SK-N-DZ (cell line): ENCODE data around the gene JARID2.
"Not testable (repeated sequence)": the region's sequence is repeated elsewhere in the genome, so short reads cannot be mapped to it uniquely, and the experiment has no call there.

Experiments used
- DNase-seq: peaks from one replicate; pipeline ENCODE4 v3.0.0-alpha.2; 2015; ENCODE audit warnings: low spot score

JARID2 gene

GRCh38 chr6:15536198-15536955, 290.5 kb downstream of the JARID2 start:
- DNase-seq: no peak

GRCh38 chr6:15538106-15538505, 292.2 kb downstream of the JARID2 start:
- no peak for DNase-seq

- DNase-seq: no peak
These were observed 293.1 kb downstream of the JARID2 start for GRCh38 chr6:15538766-15539495.

- no peak for DNase-seq
These were observed 293.9 kb downstream of the JARID2 start for GRCh38 chr6:15539722-15540270.

- DNase-seq: not testable (repeated sequence)
These were observed 297.6 kb downstream of the JARID2 start for GRCh38 chr6:15543332-15543917.

GRCh38 chr6:15544321-15544900, 298.5 kb downstream of the JARID2 start:
- no peak for DNase-seq

- no peak for DNase-seq
These were observed 300.7 kb downstream of the JARID2 start for GRCh38 chr6:15546591-15546990.

- DNase-seq: no peak
These were observed 301.5 kb downstream of the JARID2 start for GRCh38 chr6:15547400-15547799.

- DNase-seq: no peak
These were observed 303.5 kb downstream of the JARID2 start for GRCh38 chr6:15549371-15549770.

GRCh38 chr6:15550546-15551123, 304.8 kb downstream of the JARID2 start:
- DNase-seq: no peak

- DNase-seq: no peak
These were observed 305.4 kb downstream of the JARID2 start for GRCh38 chr6:15551262-15551661.

GRCh38 chr6:15551798-15552197, 305.9 kb downstream of the JARID2 start:
- peak; percentile 34 for DNase-seq

GRCh38 chr6:15553031-15553430, 307.2 kb downstream of the JARID2 start:
- no peak for DNase-seq

- no peak for DNase-seq
These were observed 307.9 kb downstream of the JARID2 start for GRCh38 chr6:15553736-15554294.

- DNase-seq: no peak
These were observed 308.8 kb downstream of the JARID2 start for GRCh38 chr6:15554728-15555100.

GRCh38 chr6:15555101-15556038, 309.5 kb downstream of the JARID2 start:
- DNase-seq: no peak

- peak; percentile 59 for DNase-seq
These were observed 310.8 kb downstream of the JARID2 start for GRCh38 chr6:15556711-15557110.

GRCh38 chr6:15557174-15557573, 311.3 kb downstream of the JARID2 start:
- DNase-seq: no peak

- DNase-seq: no peak
These were observed 314.8 kb downstream of the JARID2 start for GRCh38 chr6:15560713-15561112.
